Pancreas (tissue), 10 donors: ENCODE results near the gene DSG4. TPM values are rescaled to one million over a fixed set of nuclear protein-coding genes. Genes with fewer than 3 reads are reported as not detected.

Source experiments
- ATAC-seq, 4 donors: fragments of 200-7000 bp; cut with Tn5 transposase; one replicate each; pipeline versions ENCODE4 v1.8.0 to v1.9.1; 2020; ENCODE audit warnings: mild to moderate bottlenecking in 4 of 4, moderate library complexity in 4 of 4
- DNase-seq, 6 donors: peaks; one replicate each; pipeline ENCODE4 v3.0.0-alpha.2; 2020
- FAIRE-seq: peaks from 2 replicates; lab custom pipeline; 2012; peaks lifted over from hg19 to GRCh38; lab: Jason Lieb, UNC
- H3K27ac ChIP-seq, 4 donors: fragments of 200-600 bp; sonication (generic); 1 replicate in 3 of 4; 2 replicates in 1 of 4; pipeline versions ENCODE4 v1.5.0 to v1.8.0; 2020
- H3K27me3 ChIP-seq, 4 donors: fragments of 200-600 bp; one replicate each; pipeline ENCODE4 v1.8.0; 2021
- H3K36me3 ChIP-seq, 3 donors: fragments of 200-600 bp; sonication (generic) in 1 of 3; one replicate each; pipeline versions ENCODE4 v1.5.0 to v1.8.0; 2020 to 2021
- H3K4me1 ChIP-seq, 3 donors: fragments of 200-600 bp; one replicate each; pipeline ENCODE4 v1.8.0; 2021
- H3K4me3 ChIP-seq, 4 donors: fragments of 200-600 bp; sonication (generic) in 2 of 4; one replicate each; pipeline versions ENCODE4 v1.5.0 to v1.8.0; 2020 to 2021
- H3K9me3 ChIP-seq, 4 donors: fragments of 200-600 bp; one replicate each; pipeline ENCODE4 v1.8.0; 2021
- CTCF ChIP-seq, 4 donors: fragments of 200-600 bp; sonication (generic) in 3 of 4; IDR thresholded peaks; one replicate each; pipeline versions ENCODE4 v1.5.0 to v1.8.0; 2021; ENCODE audit warnings: antibody characterized with exemption in 4 of 4
- WGBS, 2 donors: extraction: QIAGEN DNeasy Blood & Tissue Kit; methylation state at CpG; one replicate each; pipeline ENCODE4 v1.1.7; 2013; 5-methylcytosine and 5-hydroxymethylcytosine counted together
- intact Hi-C, 3 donors: fragments of 100-400 bp; cut with DNase I; formaldehyde crosslinking; loops; one replicate each; pipeline versions ENCODE4 v1.11.1 to v1.14.2; 2022
- polyA plus RNA-seq, 2 donors: library from polyadenylated mRNA; stranded (reverse); fragments of 200-250 nt; gene quantifications; one replicate each; pipeline ENCODE4 v1.2.3, GENCODE V29; 2013
- total RNA-seq, 6 donors: library from RNA; stranded (reverse); fragmentation: NEBNext Ultra II Directional in 4 of 6; extraction: Animal tissue kit (Norgen Biotek cat#: 25700) in 4 of 6; gene quantifications; one replicate each; pipeline versions ENCODE4 v1.2.1 to v1.2.4, GENCODE V29; 2021 to 2023
- donor health status: healthy with polysubstance abuse.
- donor health status: DM: no; HTN: no; CAD: no; lungs with moderate emphysema.
- donor health status: DM: no; HTN: no; CAD: no.
- donor health status: control.
- donor health status: control.
- donor health status: Bipolar disorder and iron deficiency.
- donor health status: DM: yes; HTN: yes; CAD: no.
- donor health status: DM: no; HTN: no; CAD: no.
- donor health status: DM: no; HTN: no; CAD: no.
- donor health status: DM: yes; HTN: yes; CAD: no.

Gene DSG4
- total and polyA plus RNA-seq, 8 donors = not detected

GRCh38 chr18:31440787-31441186 is 64.2 kb downstream of the DSG4 start:
- H3K27ac ChIP-seq = no peak overlapping the region
- WGBS, 2 donors = 78 to 84% methylated on average over 6 of the region's 6 CpGs
- no peak overlapping the region for H3K4me3 ChIP-seq
- H3K4me1 ChIP-seq = no peaks in the 10 kb centered on the region
- no peak for ATAC-seq
- TF ChIP-seq CTCF (IDR thresholded peaks at IDR 0.05) = no peak
- no peaks in the 10 kb centered on the region for H3K36me3 ChIP-seq
- intact Hi-C loops = no loop called here
- H3K27me3 ChIP-seq = peaks cover 0 to 3% (median 0%) of the 10 kb centered on the region in 4 donors
- no peak for FAIRE-seq
- no peak for DNase-seq
- H3K9me3 ChIP-seq = no peaks in the 10 kb centered on the region

DNA sequence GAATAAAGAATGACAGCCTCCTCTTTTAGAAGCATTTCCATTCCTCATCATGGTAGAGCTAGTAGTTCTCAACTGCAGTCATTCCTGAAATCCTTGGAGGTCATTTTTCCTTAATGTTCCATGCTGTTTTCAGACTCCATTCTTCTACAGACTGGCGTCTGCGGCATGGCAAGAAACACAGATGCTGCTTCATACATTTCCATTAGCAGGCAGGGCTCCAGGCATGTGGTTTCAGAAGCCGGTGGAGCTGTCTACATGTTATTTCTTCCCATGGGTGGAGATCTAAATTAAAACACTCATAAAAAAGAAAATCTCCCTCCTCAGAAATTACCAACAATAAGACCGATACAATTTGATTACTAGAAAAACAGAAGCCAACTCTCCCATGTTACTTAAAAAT is 64.9 kb downstream of the DSG4 start:
- FAIRE-seq (no peak), ATAC-seq (no peak), DNase-seq (no peak)
- Histone ChIP-seq H3K27ac (no peak overlapping the region), H3K9me3 (no peaks in the 10 kb centered on the region), H3K4me1 (no peaks in the 10 kb centered on the region), H3K36me3 (no peaks in the 10 kb centered on the region), H3K4me3 (no peak overlapping the region), H3K27me3 (peaks cover 0 to 3% (median 0%) of the 10 kb centered on the region in 4 donors)
- intact Hi-C loops = no loop called here
- 85 to 88% methylated on average over 4 of the region's 4 CpGs for WGBS, 2 donors
- TF ChIP-seq CTCF (IDR thresholded peaks at IDR 0.05) = no peak

DNA sequence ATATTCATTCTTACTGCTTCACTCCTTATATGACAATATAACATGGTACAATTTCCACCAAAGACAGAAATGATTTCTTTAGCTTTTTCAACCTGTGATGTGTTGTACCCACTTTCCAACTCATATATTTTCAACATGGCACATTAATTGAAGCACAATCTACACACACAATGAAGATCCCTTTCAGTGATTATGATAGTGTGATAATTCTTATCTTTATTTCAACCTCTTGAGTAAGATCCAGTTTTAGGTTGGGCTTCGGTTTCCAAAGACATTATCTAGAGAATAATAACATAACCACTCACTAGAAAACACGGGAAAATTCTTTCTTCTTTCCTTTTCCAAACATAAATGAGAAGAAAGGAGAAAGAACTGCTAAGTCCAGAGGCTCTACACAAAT is 67.6 kb downstream of the DSG4 start:
- Histone ChIP-seq H3K27me3 (peaks cover 0 to 1% (median 0%) of the 10 kb centered on the region in 4 donors), H3K4me3 (no peak overlapping the region), H3K4me1 (no peaks in the 10 kb centered on the region), H3K36me3 (no peaks in the 10 kb centered on the region), H3K27ac (no peak overlapping the region), H3K9me3 (no peaks in the 10 kb centered on the region)
- intact Hi-C loops = no loop called here
- ATAC-seq (no peak), DNase-seq (no peak), FAIRE-seq (no peak)
- WGBS, 2 donors = 60 to 72% methylated on average over 2 of the region's 2 CpGs
- TF ChIP-seq CTCF (IDR thresholded peaks at IDR 0.05) = no peak

GRCh38 chr18:31445908-31446307 is 69.3 kb downstream of the DSG4 start:
- ATAC-seq = no peak
- no peak for FAIRE-seq
- intact Hi-C loops = no loop called here
- Histone ChIP-seq H3K36me3 (no peaks in the 10 kb centered on the region), H3K4me3 (no peak overlapping the region), H3K9me3 (no peaks in the 10 kb centered on the region), H3K27ac (no peak overlapping the region), H3K4me1 (no peaks in the 10 kb centered on the region), H3K27me3 (no peaks in the 10 kb centered on the region)
- no peak for TF ChIP-seq CTCF (IDR thresholded peaks at IDR 0.05)
- DNase-seq = no peak

GRCh38 chr18:31446854-31447253 is 70.3 kb downstream of the DSG4 start:
- 47 to 72% methylated on average over 3 of the region's 3 CpGs for WGBS, 2 donors
- TF ChIP-seq CTCF (IDR thresholded peaks at IDR 0.05) = no peak
- no peak for FAIRE-seq
- intact Hi-C loops = no loop called here
- no peak for ATAC-seq
- Histone ChIP-seq H3K9me3 (no peaks in the 10 kb centered on the region), H3K4me1 (no peaks in the 10 kb centered on the region), H3K27me3 (no peaks in the 10 kb centered on the region), H3K36me3 (no peaks in the 10 kb centered on the region), H3K4me3 (no peak overlapping the region), H3K27ac (no peak overlapping the region)
- no peak for DNase-seq
